ENCODE results near the gene OVAAL.

Gene OVAAL

GRCh38 chr1:180524160-180524914 is 34.4 kb upstream of the OVAAL start:
- TF ChIP-seq CTCF (IDR thresholded peaks at IDR 0.05) = no peak

- no peak for TF ChIP-seq CTCF (IDR thresholded peaks at IDR 0.05)
Measured at GRCh38 chr1:180524915-180525714, 33.6 kb upstream of the OVAAL start.

- TF ChIP-seq CTCF (IDR thresholded peaks at IDR 0.05) = no peak
Measured at GRCh38 chr1:180525715-180526039, 33.1 kb upstream of the OVAAL start.

- no peak for TF ChIP-seq CTCF (IDR thresholded peaks at IDR 0.05)
Measured at GRCh38 chr1:180527101-180527669, 31.6 kb upstream of the OVAAL start.

GRCh38 chr1:180528868-180529470 is 29.8 kb upstream of the OVAAL start:
- TF ChIP-seq CTCF (IDR thresholded peaks at IDR 0.05) = no peak

- no peak for TF ChIP-seq CTCF (IDR thresholded peaks at IDR 0.05)
Measured at GRCh38 chr1:180530501-180530900, 28.3 kb upstream of the OVAAL start.

- TF ChIP-seq CTCF (IDR thresholded peaks at IDR 0.05) = no peak
Measured at GRCh38 chr1:180532854-180533253, 25.9 kb upstream of the OVAAL start.

Data from LNCAP (cell line).